ENCODE data around the gene BPIFB6.

The BPIFB6 gene

DNA sequence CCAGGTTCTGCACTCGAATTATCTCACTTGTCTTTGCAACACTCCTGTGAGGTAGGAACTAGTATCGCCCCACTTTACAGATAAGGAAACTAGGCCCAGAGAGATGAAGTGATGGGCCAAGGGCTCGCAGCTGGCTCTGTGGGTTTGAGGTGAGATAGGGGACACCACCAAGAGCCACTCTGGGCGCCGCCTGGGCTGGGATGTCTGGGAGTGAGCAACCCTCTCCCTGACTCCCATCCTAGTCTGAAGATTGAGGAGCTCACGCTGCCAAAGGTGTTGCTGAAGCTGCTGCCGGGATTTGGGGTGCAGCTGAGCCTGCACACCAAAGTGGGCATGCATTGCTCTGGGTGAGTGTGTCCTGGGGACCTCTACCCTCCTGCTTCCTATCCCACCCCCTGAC lies 27.7 kb downstream of the BPIFB6 start:
- no peak for TF ChIP-seq POLR2AphosphoS5 (IDR thresholded peaks at IDR 0.05; ENCODE audit: low read depth, low read length)
- TF ChIP-seq, protein P1, sequence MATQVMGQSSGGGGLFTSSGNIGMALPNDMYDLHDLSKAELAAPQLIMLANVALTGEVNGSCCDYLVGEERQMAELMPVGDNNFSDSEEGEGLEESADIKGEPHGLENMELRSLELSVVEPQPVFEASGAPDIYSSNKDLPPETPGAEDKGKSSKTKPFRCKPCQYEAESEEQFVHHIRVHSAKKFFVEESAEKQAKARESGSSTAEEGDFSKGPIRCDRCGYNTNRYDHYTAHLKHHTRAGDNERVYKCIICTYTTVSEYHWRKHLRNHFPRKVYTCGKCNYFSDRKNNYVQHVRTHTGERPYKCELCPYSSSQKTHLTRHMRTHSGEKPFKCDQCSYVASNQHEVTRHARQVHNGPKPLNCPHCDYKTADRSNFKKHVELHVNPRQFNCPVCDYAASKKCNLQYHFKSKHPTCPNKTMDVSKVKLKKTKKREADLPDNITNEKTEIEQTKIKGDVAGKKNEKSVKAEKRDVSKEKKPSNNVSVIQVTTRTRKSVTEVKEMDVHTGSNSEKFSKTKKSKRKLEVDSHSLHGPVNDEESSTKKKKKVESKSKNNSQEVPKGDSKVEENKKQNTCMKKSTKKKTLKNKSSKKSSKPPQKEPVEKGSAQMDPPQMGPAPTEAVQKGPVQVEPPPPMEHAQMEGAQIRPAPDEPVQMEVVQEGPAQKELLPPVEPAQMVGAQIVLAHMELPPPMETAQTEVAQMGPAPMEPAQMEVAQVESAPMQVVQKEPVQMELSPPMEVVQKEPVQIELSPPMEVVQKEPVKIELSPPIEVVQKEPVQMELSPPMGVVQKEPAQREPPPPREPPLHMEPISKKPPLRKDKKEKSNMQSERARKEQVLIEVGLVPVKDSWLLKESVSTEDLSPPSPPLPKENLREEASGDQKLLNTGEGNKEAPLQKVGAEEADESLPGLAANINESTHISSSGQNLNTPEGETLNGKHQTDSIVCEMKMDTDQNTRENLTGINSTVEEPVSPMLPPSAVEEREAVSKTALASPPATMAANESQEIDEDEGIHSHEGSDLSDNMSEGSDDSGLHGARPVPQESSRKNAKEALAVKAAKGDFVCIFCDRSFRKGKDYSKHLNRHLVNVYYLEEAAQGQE (IDR thresholded peaks at IDR 0.05; ENCODE audit: insufficient read depth in 1 of 2, low read depth in 2 of 2, low read length in 2 of 2): no peak
- no peak for TF ChIP-seq FOXP2 (optimal IDR thresholded peaks at IDR 0.05; ENCODE audit: borderline replicate concordance, extremely low read depth, extremely low read length, insufficient read depth)
- no peak for TF ChIP-seq TAF1 (IDR thresholded peaks at IDR 0.05; ENCODE audit: borderline replicate concordance, insufficient read depth, low read length)
- TF ChIP-seq SIN3A (IDR thresholded peaks at IDR 0.05; ENCODE audit: borderline replicate concordance, insufficient read depth, low read length): no peak

DNA sequence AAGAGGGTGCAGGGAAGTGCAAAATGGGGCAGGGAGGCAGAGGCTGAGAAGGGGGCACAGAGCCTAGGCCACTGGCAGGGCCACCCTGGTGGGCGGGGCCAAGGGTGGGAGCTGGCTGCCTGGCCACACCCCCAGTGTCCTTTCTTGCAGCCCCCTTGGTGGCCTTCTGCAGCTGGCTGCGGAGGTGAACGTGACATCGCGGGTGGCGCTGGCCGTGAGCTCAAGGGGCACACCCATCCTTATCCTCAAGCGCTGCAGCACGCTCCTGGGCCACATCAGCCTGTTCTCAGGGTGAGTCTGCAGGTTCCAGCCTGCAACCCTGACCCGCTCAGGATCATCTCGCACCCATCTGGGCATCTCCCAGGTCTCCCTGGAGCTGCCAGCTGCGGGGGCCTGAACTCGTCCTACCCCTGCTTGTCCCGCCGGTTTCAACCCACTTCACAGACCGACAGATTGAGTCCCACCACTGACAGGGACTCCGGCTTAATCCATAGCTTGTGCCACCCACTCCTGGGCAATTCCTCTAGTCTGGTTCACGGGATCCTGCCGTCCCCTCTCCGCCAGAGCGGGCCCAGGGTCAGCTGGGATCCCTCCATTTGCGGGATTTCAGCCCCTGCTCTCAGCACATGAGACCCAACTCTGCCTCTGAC lies 28.4 kb downstream of the BPIFB6 start:
- TF ChIP-seq SIN3A (IDR thresholded peaks at IDR 0.05; ENCODE audit: borderline replicate concordance, insufficient read depth, low read length): no peak

DNA sequence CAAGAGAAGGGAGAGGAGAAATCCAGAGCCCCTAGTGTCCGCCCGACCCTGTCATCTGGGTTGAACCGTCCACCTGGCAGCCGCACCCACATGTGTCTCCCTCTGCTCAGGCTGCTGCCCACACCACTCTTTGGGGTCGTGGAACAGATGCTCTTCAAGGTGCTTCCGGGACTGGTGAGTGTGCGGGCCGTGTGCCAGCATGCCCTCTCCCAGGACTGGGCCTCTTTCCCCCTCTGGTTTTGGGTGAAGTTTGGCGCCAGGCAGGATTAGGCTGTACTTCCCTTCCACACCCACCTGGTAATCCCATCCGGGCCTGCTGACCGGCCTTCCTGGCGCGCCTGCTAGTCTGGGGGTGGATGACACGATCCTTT lies 30.2 kb downstream of the BPIFB6 start:
- TF ChIP-seq POLR2AphosphoS5 (IDR thresholded peaks at IDR 0.05; ENCODE audit: low read depth, low read length): no peak
- TF ChIP-seq, protein P1 (IDR thresholded peaks at IDR 0.05; ENCODE audit: insufficient read depth in 1 of 2, low read depth in 2 of 2, low read length in 2 of 2): no peak
- no peak for TF ChIP-seq SIN3A (IDR thresholded peaks at IDR 0.05; ENCODE audit: borderline replicate concordance, insufficient read depth, low read length)
- TF ChIP-seq FOXP2 (optimal IDR thresholded peaks at IDR 0.05; ENCODE audit: borderline replicate concordance, extremely low read depth, extremely low read length, insufficient read depth): no peak
- no peak for TF ChIP-seq TAF1 (IDR thresholded peaks at IDR 0.05; ENCODE audit: borderline replicate concordance, insufficient read depth, low read length)

DNA sequence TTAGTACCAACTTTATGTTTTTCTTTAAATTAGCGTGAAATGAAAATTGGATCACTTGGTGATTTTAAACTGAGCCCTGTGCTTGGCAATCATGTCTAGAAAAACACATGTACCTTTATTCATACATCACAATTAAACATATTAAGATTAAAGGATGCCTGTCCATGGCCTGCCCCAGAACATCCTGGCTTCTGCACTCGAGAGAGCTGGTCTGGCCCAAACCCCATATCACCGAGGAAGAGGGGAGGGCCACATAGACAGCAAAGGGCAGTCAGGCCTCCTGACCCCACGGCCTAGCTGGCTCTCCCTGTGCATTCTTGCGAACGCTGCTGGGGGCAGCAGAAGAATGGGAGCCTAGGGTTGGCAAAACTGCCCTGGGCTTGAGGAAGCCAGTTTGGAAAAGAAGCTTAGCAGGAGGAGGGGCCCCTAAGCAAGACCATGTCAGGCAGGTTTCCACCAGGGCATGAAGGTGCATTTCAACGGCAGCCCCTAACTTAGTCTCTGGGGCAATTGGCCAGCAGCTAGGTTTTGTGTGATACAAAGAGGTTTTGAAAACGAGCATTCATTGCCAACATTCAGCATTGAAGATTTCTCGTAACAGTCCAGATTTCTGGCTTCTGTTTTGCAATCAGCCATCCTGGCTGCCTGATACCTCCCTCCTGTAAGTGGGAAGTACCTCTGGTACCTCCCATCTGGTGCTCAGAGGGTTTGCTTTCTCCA lies 30.8 kb downstream of the BPIFB6 start:
- no peak for TF ChIP-seq POLR2AphosphoS5 (IDR thresholded peaks at IDR 0.05; ENCODE audit: low read depth, low read length)
- TF ChIP-seq, protein P1 (IDR thresholded peaks at IDR 0.05; ENCODE audit: insufficient read depth in 1 of 2, low read depth in 2 of 2, low read length in 2 of 2): no peak
- no peak for TF ChIP-seq SIN3A (IDR thresholded peaks at IDR 0.05; ENCODE audit: borderline replicate concordance, insufficient read depth, low read length)
- no peak for TF ChIP-seq TAF1 (IDR thresholded peaks at IDR 0.05; ENCODE audit: borderline replicate concordance, insufficient read depth, low read length)
- no peak for TF ChIP-seq FOXP2 (optimal IDR thresholded peaks at IDR 0.05; ENCODE audit: borderline replicate concordance, extremely low read depth, extremely low read length, insufficient read depth)

DNA sequence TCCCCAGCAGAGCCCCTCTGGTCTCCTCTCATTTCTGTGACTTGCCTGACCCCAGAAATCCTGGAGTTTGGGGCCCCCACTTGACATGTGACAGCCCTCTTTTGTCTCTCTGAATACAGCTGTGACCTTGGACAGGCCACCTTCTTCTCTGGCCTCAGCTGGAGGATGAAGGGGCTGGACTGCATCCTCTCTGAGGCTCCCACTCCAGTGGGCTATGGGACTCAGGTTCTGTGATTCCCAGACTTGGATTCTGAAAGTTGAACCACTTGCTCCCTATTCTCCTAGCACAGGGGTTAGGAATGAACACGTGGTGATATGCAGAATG lies 31.3 kb downstream of the BPIFB6 start:
- TF ChIP-seq POLR2AphosphoS5 (IDR thresholded peaks at IDR 0.05; ENCODE audit: low read depth, low read length) (no peak), FOXP2 (optimal IDR thresholded peaks at IDR 0.05; ENCODE audit: borderline replicate concordance, extremely low read depth, extremely low read length, insufficient read depth) (no peak), SIN3A (IDR thresholded peaks at IDR 0.05; ENCODE audit: borderline replicate concordance, insufficient read depth, low read length) (no peak), TAF1 (IDR thresholded peaks at IDR 0.05; ENCODE audit: borderline replicate concordance, insufficient read depth, low read length) (no peak)
- TF ChIP-seq, protein P1 (IDR thresholded peaks at IDR 0.05; ENCODE audit: insufficient read depth in 1 of 2, low read depth in 2 of 2, low read length in 2 of 2): no peak

Measured in PFSK-1 (cell line).